HepG2 (cell line): ENCODE measurements around the gene VAPB. TPM values are rescaled to one million over a fixed set of nuclear protein-coding genes. Genes with fewer than 3 reads are reported as not detected.

ENCODE experiments used
- ATAC-seq: fragments of 200-7000 bp; cut with Tn5 transposase; 3 replicates; pipeline ENCODE4 v1.9.1; 2020; ENCODE audit warnings: mild to moderate bottlenecking, moderate library complexity
- BruUV-seq: library from RNA; stranded (reverse); fragments of 400-500 nt; replicated peaks from 2 replicates; lab custom pipeline; 2021; lab: Mats Ljungman, UMichigan
- CTCF ChIA-PET: fragments of 300-600 bp; formaldehyde crosslinking; extraction: SDS; loops from one replicate; lab custom pipeline; 2021; ENCODE audit warnings: low total read pairs, inconsistent platforms, low intra/inter-chr PET ratio; lab: Yijun Ruan, JAX
- POLR2A ChIA-PET: fragments of 350-600 bp; sonication (Branson Sonifier 250); formaldehyde crosslinking; loops from one replicate; lab custom pipeline; 2020; ENCODE audit warnings: antibody characterized with exemption, inconsistent platforms; lab: Yijun Ruan, JAX
- DNase-seq: peaks from one replicate; pipeline ENCODE4 v3.0.0-alpha.2; 2015; ENCODE audit warnings: low spot score
- FAIRE-seq: peaks from 3 replicates; lab custom pipeline; 2011; peaks lifted over from hg19 to GRCh38; lab: Jason Lieb, UNC
- H2AFZ ChIP-seq: one replicate; pipeline ENCODE4 v1.6.1; 2011; ENCODE audit warnings: low read length, inconsistent platforms
- H3K27ac ChIP-seq: fragments of 300-600 bp; 3 replicates; pipeline ENCODE4 v1.8.0; 2011; ENCODE audit warnings: mixed run types, mild to moderate bottlenecking, mixed read lengths, low read length, inconsistent platforms; ENCODE audit not compliant: insufficient read depth; ENCODE audit errors: extremely low read length
- H3K27me3 ChIP-seq, 2 experiments: fragments of 200-600 bp in 1 of 2; 2 replicates in 1 of 2; 3 replicates in 1 of 2; pipeline versions ENCODE4 v1.6.0 to v1.8.0; 2011; ENCODE audit warnings: low read length in 2 of 2, mild to moderate bottlenecking in 2 of 2, moderate library complexity in 2 of 2, inconsistent platforms in 1 of 2; ENCODE audit not compliant: insufficient read depth in 2 of 2, control insufficient read depth in 1 of 2
- H3K36me3 ChIP-seq, 2 experiments: fragments of 200-600 bp in 1 of 2; replicated peaks in 1 of 2; 2 replicates in 1 of 2; 3 replicates in 1 of 2; pipeline versions ENCODE4 v1.5.1 to v1.8.0; 2011; ENCODE audit warnings: low read length in 2 of 2, inconsistent platforms in 1 of 2; ENCODE audit not compliant: insufficient read depth in 2 of 2, control insufficient read depth in 1 of 2
- H3K4me1 ChIP-seq: 2 replicates; pipeline ENCODE4 v1.5.1; 2012; ENCODE audit warnings: low read length, inconsistent platforms; ENCODE audit not compliant: insufficient read depth
- H3K4me2 ChIP-seq: 2 replicates; pipeline ENCODE4 v1.6.0; 2011; ENCODE audit warnings: low read depth, low read length, inconsistent platforms
- H3K4me3 ChIP-seq, 3 experiments: fragments of 200-600 bp in 1 of 3; sonication (generic), shearing (Covaris generic) in 1 of 3; replicated peaks in 1 of 3; 2 replicates each; pipeline ENCODE4 v1.5.1; 2011 to 2016; ENCODE audit warnings: low read length in 3 of 3, inconsistent platforms in 2 of 3, low read depth in 2 of 3, mild to moderate bottlenecking in 2 of 3, control low read depth in 1 of 3, mixed read lengths in 1 of 3; ENCODE audit not compliant: insufficient read depth in 1 of 3
- H3K79me2 ChIP-seq: one replicate; pipeline ENCODE4 v1.6.1; 2011; ENCODE audit warnings: low read length, inconsistent platforms; ENCODE audit not compliant: insufficient read depth
- H3K9ac ChIP-seq: 2 replicates; pipeline ENCODE4 v1.6.0; 2011; ENCODE audit warnings: mild to moderate bottlenecking, low read depth, low read length, inconsistent platforms; ENCODE audit not compliant: insufficient read depth
- H3K9me3 ChIP-seq: 2 replicates; pipeline ENCODE4 v1.5.1; 2012; ENCODE audit warnings: mild to moderate bottlenecking, low read length
- H4K20me1 ChIP-seq: 2 replicates; pipeline ENCODE4 v1.6.0; 2011; ENCODE audit warnings: inconsistent platforms, mild to moderate bottlenecking, low read length, moderate library complexity; ENCODE audit not compliant: insufficient read depth
- CC2D1A ChIP-seq: sonication (generic); formaldehyde crosslinking; IDR thresholded peaks from 2 replicates; pipeline ENCODE4 v1.8.1; 2023; ENCODE audit warnings: mild to moderate bottlenecking, missing genetic modification reagents
- DMAP1 ChIP-seq: IDR thresholded peaks from 2 replicates; pipeline ENCODE4 v1.6.1; 2016
- ELF1 ChIP-seq: sonication (generic); formaldehyde crosslinking; IDR thresholded peaks from 2 replicates; pipeline ENCODE4 v1.4.0; 2020; ENCODE audit warnings: missing genetic modification reagents
- HINFP ChIP-seq: sonication (generic); formaldehyde crosslinking; IDR thresholded peaks from 2 replicates; pipeline ENCODE4 v1.4.0; 2020; ENCODE audit warnings: low read depth, mild to moderate bottlenecking, missing genetic modification reagents
- KMT2A ChIP-seq: sonication (generic); formaldehyde crosslinking; IDR thresholded peaks from 2 replicates; pipeline ENCODE4 v1.4.0; 2020; ENCODE audit warnings: missing genetic modification reagents
- NFAT5 ChIP-seq: sonication (generic); formaldehyde crosslinking; IDR thresholded peaks from 2 replicates; pipeline ENCODE4 v1.4.0; 2020; ENCODE audit warnings: missing genetic modification reagents
- PAWR ChIP-seq: sonication (generic); formaldehyde crosslinking; IDR thresholded peaks from 2 replicates; pipeline ENCODE4 v1.4.0; 2020; ENCODE audit warnings: missing genetic modification reagents, mild to moderate bottlenecking, borderline replicate concordance
- SAP130 ChIP-seq: IDR thresholded peaks from 2 replicates; pipeline ENCODE4 v1.6.1; 2016; ENCODE audit warnings: low read depth
- SMC3 ChIP-seq: IDR thresholded peaks from 2 replicates; pipeline ENCODE4 v1.6.1; 2011; ENCODE audit warnings: low read length, improper control_type of control experiment
- SMYD3 ChIP-seq: sonication (generic); formaldehyde crosslinking; IDR thresholded peaks from 2 replicates; pipeline ENCODE4 v1.8.1; 2023; ENCODE audit warnings: mild to moderate bottlenecking, missing genetic modification reagents
- SRF ChIP-seq: IDR thresholded peaks from 2 replicates; pipeline ENCODE4 v1.6.1; 2011; ENCODE audit warnings: mild to moderate bottlenecking, low read depth, low read length, moderate library complexity
- TP53 ChIP-seq: sonication (generic); formaldehyde crosslinking; conservative IDR thresholded peaks from 2 replicates; pipeline ENCODE4 v1.4.0; 2020; ENCODE audit warnings: missing genetic modification reagents
- ZNF350 ChIP-seq: sonication (generic); formaldehyde crosslinking; IDR thresholded peaks from 2 replicates; pipeline ENCODE4 v1.4.0; 2020; ENCODE audit warnings: mild to moderate bottlenecking, low read depth, missing genetic modification reagents, borderline replicate concordance
- ZNF556 ChIP-seq: sonication (generic); formaldehyde crosslinking; IDR thresholded peaks from 2 replicates; pipeline ENCODE4 v1.4.0; 2020; ENCODE audit warnings: mild to moderate bottlenecking, missing genetic modification reagents, borderline replicate concordance
- ZNF616 ChIP-seq: sonication (generic); formaldehyde crosslinking; IDR thresholded peaks from 2 replicates; pipeline ENCODE4 v1.5.0; 2020; ENCODE audit warnings: low read depth, mild to moderate bottlenecking, missing genetic modification reagents
- ZNF740 ChIP-seq: sonication (generic); formaldehyde crosslinking; IDR thresholded peaks from 2 replicates; pipeline ENCODE4 v1.4.0; 2020; ENCODE audit warnings: missing genetic modification reagents
- ZNF770 ChIP-seq: sonication (generic); formaldehyde crosslinking; IDR thresholded peaks from 2 replicates; pipeline ENCODE4 v1.5.0; 2020; ENCODE audit warnings: mild to moderate bottlenecking, missing genetic modification reagents
- WGBS: methylation state at CpG from one replicate; pipeline ENCODE4 v1.1.6; 2017; ENCODE audit warnings: low lambda C conversion rate; 5-methylcytosine and 5-hydroxymethylcytosine counted together
- in situ Hi-C: cut with HindIII; loops from 2 replicates; pipeline ENCODE4 v1.10.0; 2017; ENCODE audit warnings: low pct_unique_long_range_greater_than_20kb; ENCODE audit not compliant: extremely low pct_ligation_motif_present
- intact Hi-C: fragments of 100-400 bp; cut with micrococcal nuclease; formaldehyde crosslinking; loops from one replicate; pipeline ENCODE4 v1.10.0; 2022; ENCODE audit not compliant: unreplicated experiment
- polyA plus RNA-seq, 8 experiments: library from polyadenylated mRNA; depleted of rRNA in 3 of 8; stranded (reverse) in 7 of 8; unstranded in 1 of 8; fragments of >200 nt; fragmentation: Illumina TruSeq in 4 of 8; extraction: Trizol in 4 of 8; gene quantifications; 2 replicates each; pipeline versions ENCODE4 v1.2.1 to v1.2.3, GENCODE V29; 2011 to 2016; ENCODE audit warnings: low read depth in 4 of 8, missing spikeins in 1 of 8, mixed read lengths in 1 of 8; ENCODE audit not compliant: insufficient read depth in 1 of 8
- total RNA-seq, 5 experiments: library from RNA; depleted of rRNA; stranded (reverse); fragments of >200 nt; fragmentation: Illumina TruSeq; extraction: Trizol; gene quantifications; 2 replicates each; pipeline ENCODE4 v1.2.3, GENCODE V29; 2016; ENCODE audit warnings: low read depth in 1 of 5

The VAPB gene
- total and polyA plus RNA-seq, 2 of the 13 experiments (the other 11 are each of a cell fraction or from before 2014, with no cell fraction given) = 18.6 to 48.5 TPM

- BruUV-seq = no TSS peak
- H3K4me1 ChIP-seq = peaks cover 71% of the 10 kb centered on the region
- TF ChIP-seq SAP130 (CRISPR knock-in tag) = no peak
- no peak for TF ChIP-seq CC2D1A (CRISPR knock-in tag)
- no peak for TF ChIP-seq TP53 (CRISPR knock-in tag)
- no peak for TF ChIP-seq SMYD3 (CRISPR knock-in tag)
- no peak for TF ChIP-seq KMT2A (CRISPR knock-in tag)
- no peak for TF ChIP-seq ZNF350 (CRISPR knock-in tag)
- TF ChIP-seq DMAP1 (CRISPR knock-in tag) = no peak
- no peak for TF ChIP-seq ZNF616 (CRISPR knock-in tag)
- TF ChIP-seq SRF = no peak
- TF ChIP-seq PAWR (CRISPR knock-in tag) = no peak
- TF ChIP-seq ZNF556 (CRISPR knock-in tag) = no peak
- TF ChIP-seq HINFP (CRISPR knock-in tag) = no peak
- TF ChIP-seq ELF1 (CRISPR knock-in tag) = no peak
- TF ChIP-seq ZNF740 = no peak
- TF ChIP-seq ZNF770 (CRISPR knock-in tag) = no peak
- no peak for TF ChIP-seq NFAT5 (CRISPR knock-in tag)
- TF ChIP-seq SMC3 = no peak
Measured at GRCh38 chr20:58393299-58393698, 4.3 kb downstream of the VAPB start.

More at GRCh38 chr20:58393299-58393698, 4.3 kb downstream of the VAPB start:
- Histone ChIP-seq H3K9ac (no peak overlapping the region), H3K79me2 (peaks cover 88% of the 10 kb centered on the region), H3K4me2 (no peak overlapping the region), H3K4me3 (no peak overlapping the region), H3K9me3 (no peaks in the 10 kb centered on the region), H3K27ac (no peak overlapping the region), H2AFZ (no peak overlapping the region), H4K20me1 (peaks cover 38% of the 10 kb centered on the region), H3K27me3 (no peaks in the 10 kb centered on the region), H3K36me3 (peaks cover 6 to 16% of the 10 kb centered on the region in 2 experiments; a peak in 4 of 5 replicates)
- ATAC-seq = no peak
- POLR2A ChIA-PET = interaction anchor here (1.1 kb wide), 1 partner anchor 12 kb away, joined by 3 read pairs; no protein-coding TSS in a partner anchor
- FAIRE-seq = no peak
- no peak for DNase-seq
- intact Hi-C loops = no loop called here
- CTCF ChIA-PET = no interaction called here
- 95% methylated on average over 3 of the region's 3 CpGs for WGBS
- in situ Hi-C loops = no loop called here
